RCC 7860 (cell line): ENCODE data around the gene EPB41.
"Not testable (repeated sequence)": the region's sequence is repeated elsewhere in the genome, so short reads cannot be mapped to it uniquely, and the experiment has no call there.

Source experiments
- DNase-seq: peaks from one replicate; pipeline ENCODE4 v3.0.0-alpha.2; 2015; ENCODE audit warnings: low spot score
- FAIRE-seq: peaks from 2 replicates; lab custom pipeline; 2012; peaks lifted over from hg19 to GRCh38; lab: Jason Lieb, UNC

The EPB41 gene

GRCh38 chr1:29094433-29094832 lies 180.1 kb downstream of the EPB41 start:
- FAIRE-seq (no peak), DNase-seq (no peak)

GRCh38 chr1:29094954-29095353 lies 180.6 kb downstream of the EPB41 start:
- no peak for FAIRE-seq

GRCh38 chr1:29096231-29096886 lies 182.0 kb downstream of the EPB41 start:
- FAIRE-seq (no peak), DNase-seq (no peak)

More at GRCh38 chr1:29094954-29095353, 180.6 kb downstream of the EPB41 start:
- DNase-seq: no peak

DNA sequence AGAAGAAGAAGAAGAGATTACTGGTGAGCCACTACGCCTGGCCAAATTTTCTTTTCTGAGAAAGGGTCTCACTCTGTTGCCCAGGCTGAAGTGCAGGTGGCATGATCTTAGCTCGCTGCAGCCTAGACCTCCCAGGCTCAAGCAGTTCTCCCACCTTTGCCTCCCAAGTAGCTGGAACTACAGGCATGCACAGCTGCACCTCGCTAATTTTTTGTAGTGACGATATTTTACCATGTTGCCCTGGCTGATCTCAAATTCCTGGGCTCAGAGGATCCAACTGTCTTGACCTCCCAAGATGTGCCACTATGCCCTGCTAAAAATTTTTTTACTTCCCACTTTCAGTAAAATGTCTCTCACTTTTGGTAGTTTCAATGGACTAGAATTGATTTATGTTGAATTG lies 184.9 kb downstream of the EPB41 start:
- FAIRE-seq (no peak), DNase-seq (no peak)

GRCh38 chr1:29100487-29100886 lies 186.1 kb downstream of the EPB41 start:
- peak; percentile 52 for FAIRE-seq
- no peak for DNase-seq

- no peak for FAIRE-seq
Observed at GRCh38 chr1:29105822-29106221, 191.5 kb downstream of the EPB41 start.

GRCh38 chr1:29108041-29108440 lies 193.7 kb downstream of the EPB41 start:
- not testable (repeated sequence) for DNase-seq, FAIRE-seq

More at GRCh38 chr1:29105822-29106221, 191.5 kb downstream of the EPB41 start:
- peak; percentile 30 for DNase-seq

DNA sequence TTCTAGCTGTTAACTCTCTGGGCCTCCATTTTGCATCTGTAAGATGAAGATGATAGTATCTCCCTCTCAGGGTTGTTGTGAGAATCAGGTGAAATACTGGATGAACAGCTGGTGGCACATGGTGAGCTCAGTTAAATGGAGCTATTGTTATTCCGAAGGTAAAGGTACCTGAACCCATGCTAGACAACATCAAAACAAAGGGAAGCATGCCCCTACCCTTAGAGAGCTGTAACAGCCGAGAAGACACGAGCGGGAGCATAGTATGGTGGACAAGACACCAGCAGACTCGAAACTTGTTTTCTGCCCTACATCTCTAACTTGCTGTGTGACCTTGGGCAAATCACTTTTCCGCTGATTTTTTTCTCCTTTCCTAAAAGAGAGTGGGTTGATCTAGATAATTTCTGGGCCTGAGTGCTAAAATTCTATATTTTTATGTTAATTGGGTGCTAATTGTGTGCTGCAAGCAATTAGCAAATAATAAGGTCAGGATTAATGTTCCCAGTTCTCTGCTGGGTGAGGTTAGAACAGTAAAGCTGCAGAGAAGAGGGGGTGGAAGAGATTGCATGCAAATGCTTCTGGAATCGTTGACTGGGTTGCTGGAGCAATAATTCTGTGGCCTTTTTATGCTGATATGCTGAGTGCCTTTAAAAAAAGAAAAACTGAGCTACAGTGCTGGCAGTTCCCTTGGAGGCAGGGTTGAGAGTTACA lies 198.5 kb downstream of the EPB41 start:
- DNase-seq (no peak), FAIRE-seq (no peak)

DNA sequence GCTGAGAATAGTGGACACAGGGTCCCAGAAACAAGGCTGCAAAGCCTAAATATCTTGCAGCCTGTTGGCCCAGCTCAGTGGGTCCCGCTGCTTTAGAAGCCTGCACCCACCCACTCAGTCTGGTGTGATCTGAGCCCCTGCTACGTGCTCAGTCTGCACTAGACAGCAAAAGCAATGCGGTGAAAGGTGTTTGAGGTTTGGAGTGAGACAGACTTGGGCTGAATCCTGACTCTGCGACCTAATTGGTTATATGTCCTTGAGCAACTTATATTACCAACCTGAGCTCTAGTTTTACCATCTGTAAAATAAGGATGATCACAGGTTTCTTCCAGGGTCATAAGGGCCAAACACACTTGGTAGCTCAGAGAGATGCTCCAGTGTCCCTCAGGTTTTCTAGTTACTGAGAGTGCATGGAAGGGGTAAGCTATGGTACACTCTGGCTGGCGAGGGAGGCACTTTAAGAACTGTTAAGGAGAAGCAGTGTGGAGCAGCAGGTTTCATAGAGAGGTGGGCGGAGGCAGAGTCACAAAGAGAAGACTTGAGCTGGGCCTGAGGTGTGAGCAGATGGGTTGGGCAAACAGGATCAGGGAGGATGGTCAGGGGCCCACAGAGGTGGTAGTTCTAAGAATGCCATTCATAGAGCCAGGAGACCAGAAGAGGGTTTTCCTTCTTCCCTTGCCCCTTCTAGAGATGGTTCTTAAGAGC lies 199.2 kb downstream of the EPB41 start:
- no peak for DNase-seq
- no peak for FAIRE-seq

DNA sequence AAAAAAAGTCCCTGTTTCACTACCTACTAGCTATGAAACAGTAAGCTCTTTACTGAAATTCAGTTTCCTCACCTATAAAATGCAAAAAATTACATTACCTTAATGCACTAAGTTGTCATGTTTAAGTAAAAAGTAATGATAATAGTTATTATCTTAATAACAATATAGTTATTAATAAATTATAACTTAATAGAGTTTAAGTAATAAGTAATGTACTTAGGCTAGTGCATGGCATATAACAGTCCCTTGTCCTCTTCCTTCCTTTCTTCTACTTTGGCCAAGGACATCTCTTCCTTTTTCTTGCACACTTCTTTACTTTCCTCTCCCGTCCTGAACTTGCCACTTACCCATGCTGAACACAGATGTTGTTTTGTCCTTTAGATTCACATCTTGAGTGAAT lies 200.3 kb downstream of the EPB41 start:
- FAIRE-seq (no peak), DNase-seq (no peak)

GRCh38 chr1:29117381-29117780 lies 203.0 kb downstream of the EPB41 start:
- DNase-seq (no peak), FAIRE-seq (no peak)

DNA sequence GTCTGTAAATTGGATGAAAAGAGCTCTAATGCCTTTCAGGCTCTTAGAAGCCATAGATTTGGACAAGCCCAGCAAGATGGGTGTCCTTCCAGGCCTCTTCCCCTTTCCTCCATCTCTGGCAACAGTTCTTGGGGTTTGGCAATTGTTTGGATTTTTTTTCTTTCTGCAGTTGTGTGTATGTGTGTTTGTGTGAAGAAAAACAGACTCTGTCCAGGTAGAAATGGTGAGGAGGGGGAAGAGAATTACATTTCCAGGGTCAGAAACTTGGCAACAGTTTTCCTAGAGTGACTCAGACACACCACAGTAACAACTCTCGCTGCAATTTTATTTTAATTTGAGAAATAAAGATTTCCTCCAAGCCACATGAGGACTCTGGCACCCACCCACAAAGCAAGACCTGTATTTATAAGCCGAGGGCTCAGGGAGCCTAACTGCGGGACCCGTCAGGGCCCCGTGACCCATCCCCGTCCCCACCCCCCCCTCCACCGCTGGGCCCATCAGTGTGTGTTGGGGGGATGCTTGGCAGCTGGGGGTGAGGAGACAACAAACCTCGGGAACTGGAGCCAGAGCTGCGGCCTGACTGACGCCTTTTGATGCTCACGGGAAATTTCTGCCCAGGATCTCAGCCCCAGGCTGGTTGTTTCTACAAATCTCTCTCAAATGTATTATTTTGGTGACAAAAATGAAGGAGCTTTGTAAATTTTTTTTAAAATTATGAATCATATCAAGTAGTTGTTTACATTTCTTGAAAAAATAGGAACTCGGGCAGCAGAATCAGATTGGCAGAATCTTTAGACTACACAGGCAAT lies 205.0 kb downstream of the EPB41 start:
- DNase-seq: no peak
- FAIRE-seq: no peak

GRCh38 chr1:29120367-29120766 lies 206.0 kb downstream of the EPB41 start:
- DNase-seq (no peak), FAIRE-seq (no peak)

DNA sequence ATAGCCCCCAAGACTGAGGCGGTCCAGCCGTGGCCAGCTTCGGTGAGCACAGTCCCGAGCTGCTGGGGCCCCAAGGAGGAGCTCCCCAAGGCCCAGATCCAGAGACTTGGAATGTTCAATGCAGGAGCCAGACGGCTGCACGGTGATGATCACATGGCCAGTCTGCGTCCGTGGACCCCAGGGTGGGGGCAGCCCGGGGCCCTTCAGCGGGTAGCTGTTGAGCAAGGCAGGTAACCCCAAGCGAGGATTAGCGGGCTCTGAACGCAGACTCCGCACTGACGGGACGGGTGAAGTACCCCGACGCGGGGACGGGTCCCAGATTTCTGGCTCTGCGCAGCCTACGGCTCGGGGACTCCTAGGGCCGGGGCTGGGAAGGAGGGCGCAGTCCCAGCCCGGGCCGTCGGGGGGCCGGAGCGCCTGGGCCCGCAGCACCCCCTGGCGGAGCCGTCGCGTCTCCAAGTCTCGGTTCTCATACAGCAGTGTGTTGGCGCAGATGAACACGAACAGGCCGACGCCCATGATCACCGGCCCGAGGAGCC lies 206.6 kb downstream of the EPB41 start:
- DNase-seq: no peak

GRCh38 chr1:29121516-29121935 lies 207.2 kb downstream of the EPB41 start:
- DNase-seq: no peak

More for the DNA sequence above, 206.6 kb downstream of the EPB41 start:
- no peak for FAIRE-seq

GRCh38 chr1:29121936-29122681 lies 207.7 kb downstream of the EPB41 start:
- DNase-seq (peak; percentile 28), FAIRE-seq (no peak)

More at GRCh38 chr1:29121516-29121935, 207.2 kb downstream of the EPB41 start:
- no peak for FAIRE-seq

- DNase-seq (peak; percentile 34), FAIRE-seq (no peak)
Observed at GRCh38 chr1:29122682-29123052, 208.3 kb downstream of the EPB41 start.

- DNase-seq (no peak), FAIRE-seq (no peak)
Observed at GRCh38 chr1:29123053-29123886, 208.9 kb downstream of the EPB41 start.

DNA sequence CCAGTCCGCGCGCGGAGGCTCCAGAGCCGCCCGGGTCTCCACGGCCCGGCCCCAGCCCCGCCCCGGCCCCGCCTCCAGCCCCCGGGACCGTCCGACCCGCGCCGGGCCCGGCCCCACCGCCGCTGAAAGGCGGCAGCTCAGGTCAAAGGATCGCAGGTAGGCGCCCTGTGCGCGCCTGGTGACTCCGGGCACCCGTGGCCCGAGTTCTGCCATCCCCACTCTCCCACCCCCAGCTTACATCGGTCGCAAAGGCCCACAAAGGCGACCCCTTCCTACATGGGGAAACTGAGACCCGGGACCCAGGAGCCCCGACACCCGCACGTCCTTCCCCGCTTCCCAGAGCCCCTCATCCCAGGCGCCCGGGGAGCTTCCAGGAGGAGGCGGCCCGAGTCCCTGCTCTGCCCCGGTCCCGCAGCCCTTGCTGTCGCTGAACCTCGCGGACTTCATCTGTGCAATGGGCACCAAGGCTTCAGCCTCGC lies 209.6 kb downstream of the EPB41 start, which contains the start of gene TMEM200B:
Gene TMEM200B, minus strand, starts transcription at position 17 of the 479 bp plus-strand sequence. CDS start 2,075 bp downstream, outside the sequence.
- no peak for DNase-seq
- FAIRE-seq: no peak
